SK-N-SH (cell line): ENCODE measurements around the gene TJAP1. TPM values are rescaled to one million over a fixed set of nuclear protein-coding genes. Genes with fewer than 3 reads are reported as not detected.

Experiments used
- CTCF ChIA-PET: fragments of 300-600, 350-600 bp; formaldehyde crosslinking; extraction: SDS; loops from one replicate; lab custom pipeline; 2021; lab: Yijun Ruan, JAX
- POLR2A ChIA-PET: fragments of 350-600 bp; sonication (Branson Sonifier 250); formaldehyde crosslinking; extraction: SDS; loops from one replicate; lab custom pipeline; 2020; ENCODE audit warnings: antibody characterized with exemption, inconsistent platforms; lab: Yijun Ruan, JAX
- DNase-seq: peaks from one replicate; pipeline ENCODE4 v3.0.0; 2012
- H2AFZ ChIP-seq: fragments of 200-600 bp; sonication (generic); 2 replicates; pipeline ENCODE4 v1.8.1; 2016; ENCODE audit warnings: antibody characterized with exemption, mild to moderate bottlenecking, low read depth
- H3F3A ChIP-seq: fragments of 200-600 bp; sonication (generic); replicated peaks from 2 replicates; pipeline ENCODE3; 2016; ENCODE audit warnings: antibody characterized with exemption, mild to moderate bottlenecking; ENCODE audit not compliant: insufficient read depth
- H3K27ac ChIP-seq, 2 experiments: fragments of 200-500 bp in 1 of 2; fragments of 200-600 bp in 1 of 2; sonication (Bioruptor generic) in 1 of 2; sonication (generic), shearing (Covaris generic) in 1 of 2; 2 replicates each; pipeline versions ENCODE4 v1.5.1 to v1.6.1; 2014 to 2016; ENCODE audit warnings: low read depth in 2 of 2, inconsistent platforms in 1 of 2, low read length in 1 of 2, mild to moderate bottlenecking in 1 of 2, mixed read lengths in 1 of 2
- H3K27me3 ChIP-seq: fragments of 200-600 bp; sonication (generic), shearing (Covaris generic); 2 replicates; pipeline ENCODE4 v1.6.1; 2016; ENCODE audit warnings: mixed run types; ENCODE audit not compliant: insufficient read depth
- H3K36me3 ChIP-seq, 2 experiments: fragments of 200-500 bp in 1 of 2; fragments of 200-600 bp in 1 of 2; sonication (Bioruptor generic) in 1 of 2; sonication (generic) in 1 of 2; replicated peaks in 1 of 2; 2 replicates each; pipeline versions ENCODE3 to v1.5.1; 2014 to 2016; ENCODE audit warnings: low read length in 1 of 2, mild to moderate bottlenecking in 1 of 2; ENCODE audit not compliant: insufficient read depth in 2 of 2, control insufficient read depth in 1 of 2
- H3K4me1 ChIP-seq, 2 experiments: fragments of 200-500 bp in 1 of 2; fragments of 200-600 bp in 1 of 2; sonication (Bioruptor generic) in 1 of 2; sonication (generic), shearing (Covaris generic) in 1 of 2; 2 replicates each; pipeline versions ENCODE4 v1.5.1 to v1.6.1; 2014 to 2016; ENCODE audit warnings: low read depth in 1 of 2, low read length in 1 of 2, mixed run types in 1 of 2; ENCODE audit not compliant: insufficient read depth in 2 of 2, control insufficient read depth in 1 of 2
- H3K4me2 ChIP-seq: fragments of 200-600 bp; sonication (generic), shearing (Covaris generic); 2 replicates; pipeline ENCODE4 v1.6.1; 2017; ENCODE audit warnings: mixed run types
- H3K4me3 ChIP-seq, 2 experiments: fragments of 200-500 bp in 1 of 2; fragments of 200-600 bp in 1 of 2; sonication (Bioruptor generic) in 1 of 2; sonication (generic), shearing (Covaris generic) in 1 of 2; 2 replicates each; pipeline versions ENCODE4 v1.5.1 to v1.8.1; 2014 to 2016; ENCODE audit warnings: low read depth in 2 of 2, inconsistent platforms in 1 of 2, low read length in 1 of 2, mild to moderate bottlenecking in 1 of 2, mixed read lengths in 1 of 2, moderate library complexity in 1 of 2
- H3K79me2 ChIP-seq: fragments of 200-600 bp; sonication (generic); 2 replicates; pipeline ENCODE4 v1.8.1; 2017; ENCODE audit warnings: mild to moderate bottlenecking; ENCODE audit not compliant: insufficient read depth
- H3K9ac ChIP-seq: fragments of 200-600 bp; sonication (generic); 2 replicates; pipeline ENCODE4 v1.6.1; 2017; ENCODE audit warnings: mixed run types
- H3K9me2 ChIP-seq: fragments of 200-600 bp; sonication (generic); 2 replicates; pipeline ENCODE4 v1.6.1; 2017; ENCODE audit warnings: mixed run types
- H3K9me3 ChIP-seq: fragments of 200-600 bp; sonication (generic); 2 replicates; pipeline ENCODE4 v1.6.1; 2017; ENCODE audit warnings: mixed run types, mild to moderate bottlenecking, moderate library complexity
- H4K20me1 ChIP-seq: fragments of 200-600 bp; sonication (generic); 2 replicates; pipeline ENCODE4 v1.6.1; 2017; ENCODE audit warnings: mild to moderate bottlenecking, mixed run types; ENCODE audit not compliant: insufficient read depth
- CHD2 ChIP-seq: fragments of 150-350 bp; IDR thresholded peaks from 2 replicates; pipeline ENCODE4 v1.6.1; 2018; ENCODE audit warnings: low read length; ENCODE audit not compliant: partially characterized antibody
- CTCF ChIP-seq: fragments of 200-600 bp; sonication (generic); IDR thresholded peaks from 2 replicates; pipeline ENCODE4 v1.6.1; 2017; ENCODE audit warnings: antibody characterized with exemption, mild to moderate bottlenecking, moderate library complexity
- FOXM1 ChIP-seq: IDR thresholded peaks from 2 replicates; pipeline ENCODE4 v1.4.0; 2012; ENCODE audit warnings: low read depth, mild to moderate bottlenecking
- MAX ChIP-seq: IDR thresholded peaks from 2 replicates; pipeline ENCODE4 v1.4.0; 2012; ENCODE audit warnings: low read depth
- MXI1 ChIP-seq: IDR thresholded peaks from 2 replicates; pipeline ENCODE4 v1.6.1; 2012; ENCODE audit warnings: mild to moderate bottlenecking, low read depth, low read length, improper control_type of control experiment
- NFIC ChIP-seq: IDR thresholded peaks from 2 replicates; pipeline ENCODE4 v1.4.0; 2012; ENCODE audit warnings: borderline replicate concordance
- REST ChIP-seq: IDR thresholded peaks from 2 replicates; pipeline ENCODE4 v1.6.1; 2012; ENCODE audit warnings: mild to moderate bottlenecking, low read depth, low read length, moderate library complexity
- SMC3 ChIP-seq: IDR thresholded peaks from 2 replicates; pipeline ENCODE4 v1.6.1; 2012; ENCODE audit warnings: low read depth, low read length, improper control_type of control experiment
- TCF12 ChIP-seq: IDR thresholded peaks from 2 replicates; pipeline ENCODE4 v1.4.0; 2012
- TEAD4 ChIP-seq: IDR thresholded peaks from 2 replicates; pipeline ENCODE4 v1.4.0; 2012; ENCODE audit warnings: mild to moderate bottlenecking, borderline replicate concordance; ENCODE audit not compliant: insufficient read depth
- USF2 ChIP-seq: fragments of 150-350 bp; IDR thresholded peaks from 2 replicates; pipeline ENCODE4 v1.6.1; 2017; ENCODE audit warnings: antibody characterized with exemption, low read length, low read depth, borderline replicate concordance
- WGBS: methylation state at CpG from one replicate; pipeline ENCODE4 v1.1.6; 2017; ENCODE audit warnings: low lambda C conversion rate; 5-methylcytosine and 5-hydroxymethylcytosine counted together
- polyA plus RNA-seq, 3 experiments: library from polyadenylated mRNA; depleted of rRNA; stranded (reverse); fragments of >200 nt; gene quantifications; 2 replicates each; pipeline ENCODE4 v1.2.3, GENCODE V29; 2012

TJAP1 gene
- polyA plus RNA-seq, 1 of the 3 experiments (the other 2 are of a cell fraction), result 39.5 TPM

GRCh38 chr6:43437700-43438099 is 39.7 kb upstream of the TJAP1 start:
- Histone ChIP-seq H3K27me3 (no peaks in the 10 kb centered on the region), H3K79me2 (no peaks in the 10 kb centered on the region), H4K20me1 (no peaks in the 10 kb centered on the region), H3K9me2 (no peaks in the 10 kb centered on the region), H3K27ac (no peak overlapping the region), H3K9me3 (no peaks in the 10 kb centered on the region), H3K36me3 (peaks cover 4 to 24% of the 10 kb centered on the region in 2 experiments), H2AFZ (no peak overlapping the region), H3K4me2 (no peak overlapping the region), H3F3A (no peaks in the 10 kb centered on the region), H3K4me1 (peaks cover 0 to 14% of the 10 kb centered on the region in 2 experiments; a peak in 1 of 4 replicates), H3K4me3 (no peak overlapping the region), H3K9ac (no peak overlapping the region)
- CTCF ChIA-PET, result interaction anchor here (2.0 to 2.7 kb wide), 4 partner anchors 17 to 70 kb away, joined by 8 to 11 read pairs (median 10); no protein-coding TSS in a partner anchor
- TF ChIP-seq USF2, result no peak
- no peak for TF ChIP-seq FOXM1
- no peak for TF ChIP-seq MAX
- no peak for TF ChIP-seq TCF12
- no peak for TF ChIP-seq TEAD4
- no peak for TF ChIP-seq SMC3
- no peak for TF ChIP-seq REST
- no peak for TF ChIP-seq CTCF
- no peak for TF ChIP-seq MXI1
- TF ChIP-seq CHD2, result no peak
- TF ChIP-seq NFIC, result no peak
- POLR2A ChIA-PET, result interaction anchor here (1.8 kb wide), 1 partner anchor 10 kb away, joined by 10 read pairs; the partner anchor contains the start of gene ABCC10
- WGBS, result 80% methylated on average over 1 of the region's 4 CpGs
- no peak for DNase-seq
